ENCODE results near the gene SEMA5B.

Gene SEMA5B

GRCh38 chr3:122985539-122985938 lies 42.0 kb downstream of the SEMA5B start:
- no peak for TF ChIP-seq CTCF (conservative IDR thresholded peaks at IDR 0.05; ENCODE audit: low read depth, low read length)
- H3K4me3 ChIP-seq (ENCODE audit: low read depth, low read length) = no peak overlapping the region
- no peak for DNase-seq (ENCODE audit: low read depth)

- DNase-seq (ENCODE audit: low read depth) = no peak
- H3K4me3 ChIP-seq (ENCODE audit: low read depth, low read length) = no peak overlapping the region
- no peak for TF ChIP-seq CTCF (conservative IDR thresholded peaks at IDR 0.05; ENCODE audit: low read depth, low read length)
Observed at GRCh38 chr3:122984650-122985049, 42.9 kb downstream of the SEMA5B start.

- no peak overlapping the region for H3K4me3 ChIP-seq (ENCODE audit: low read depth, low read length)
- TF ChIP-seq CTCF (conservative IDR thresholded peaks at IDR 0.05; ENCODE audit: low read depth, low read length) = no peak
- no peak for DNase-seq (ENCODE audit: low read depth)
Observed at GRCh38 chr3:122984007-122984406, 43.6 kb downstream of the SEMA5B start.

- no peak overlapping the region for H3K4me3 ChIP-seq (ENCODE audit: low read depth, low read length)
- no peak for DNase-seq (ENCODE audit: low read depth)
- no peak for TF ChIP-seq CTCF (conservative IDR thresholded peaks at IDR 0.05; ENCODE audit: low read depth, low read length)
Observed at GRCh38 chr3:122982216-122983185, 45.1 kb downstream of the SEMA5B start.

- DNase-seq (ENCODE audit: low read depth) = no peak
- H3K4me3 ChIP-seq (ENCODE audit: low read depth, low read length) = no peak overlapping the region
- no peak for TF ChIP-seq CTCF (conservative IDR thresholded peaks at IDR 0.05; ENCODE audit: low read depth, low read length)
Observed at GRCh38 chr3:122979211-122979610, 48.4 kb downstream of the SEMA5B start.

GRCh38 chr3:122978569-122978968 lies 49.0 kb downstream of the SEMA5B start:
- DNase-seq (ENCODE audit: low read depth) = no peak
- no peak for TF ChIP-seq CTCF (conservative IDR thresholded peaks at IDR 0.05; ENCODE audit: low read depth, low read length)
- no peak overlapping the region for H3K4me3 ChIP-seq (ENCODE audit: low read depth, low read length)

All from choroid plexus epithelial cell (primary cell).